MCF 10A (cell line): Measurements from ENCODE around the gene DCAF10. TPM values are rescaled to one million over a fixed set of nuclear protein-coding genes. Genes with fewer than 3 reads are reported as not detected.

Source experiments
- BruUV-seq: library from RNA; stranded (reverse); fragments of 400-500 nt; replicated peaks from 2 replicates; lab custom pipeline; 2021; lab: Mats Ljungman, UMichigan
- CTCF ChIA-PET: fragments of 300-600 bp; sonication (Branson Sonifier 250); formaldehyde crosslinking; extraction: SDS; loops from one replicate; lab custom pipeline; 2021; ENCODE audit warnings: antibody characterized with exemption, inconsistent platforms; lab: Yijun Ruan, JAX
- POLR2A ChIA-PET: fragments of 300-600, 350-650 bp; sonication (Branson Sonifier 250); formaldehyde crosslinking; extraction: SDS; loops from one replicate; lab custom pipeline; 2020; ENCODE audit warnings: antibody characterized with exemption, inconsistent platforms; lab: Yijun Ruan, JAX
- DNase-seq: peaks from one replicate; pipeline ENCODE4 v3.0.0-alpha.2; 2018; ENCODE audit not compliant: unreplicated experiment
- H3K27ac Mint-ChIP-seq: one replicate; pipeline ENCODE4 v1.8.0; 2022; ENCODE audit warnings: mild to moderate bottlenecking, low read depth, mixed read lengths; ENCODE audit not compliant: unreplicated experiment
- H3K27me3 Mint-ChIP-seq: one replicate; pipeline ENCODE4 v1.8.0; 2022; ENCODE audit warnings: mixed read lengths; ENCODE audit not compliant: insufficient read depth, unreplicated experiment
- H3K36me3 Mint-ChIP-seq: one replicate; pipeline ENCODE4 v1.8.0; 2022; ENCODE audit warnings: mild to moderate bottlenecking, moderate library complexity, mixed read lengths; ENCODE audit not compliant: insufficient read depth, unreplicated experiment
- H3K4me1 Mint-ChIP-seq: one replicate; pipeline ENCODE4 v1.8.0; 2022; ENCODE audit warnings: mixed read lengths; ENCODE audit not compliant: insufficient read depth, unreplicated experiment
- H3K4me3 Mint-ChIP-seq: one replicate; pipeline ENCODE4 v1.8.0; 2022; ENCODE audit warnings: mild to moderate bottlenecking, moderate library complexity, mixed read lengths; ENCODE audit not compliant: unreplicated experiment
- H3K9me3 Mint-ChIP-seq: one replicate; pipeline ENCODE4 v1.8.0; 2022; ENCODE audit warnings: mixed read lengths; ENCODE audit not compliant: unreplicated experiment
- intact Hi-C: fragments of 100-400 bp; cut with micrococcal nuclease; formaldehyde crosslinking; loops from 2 replicates; pipeline ENCODE4 v1.14.1; 2022
- total RNA-seq: library from RNA; stranded (reverse); gene quantifications from 2 replicates; pipeline ENCODE4 v1.2.3, GENCODE V29; 2022
- TF ChIP-seq, protein P1 (sequence below): fragments of 200-600 bp; IDR thresholded peaks from one replicate; pipeline ENCODE4 v1.8.0; 2022; ENCODE audit warnings: antibody characterized with exemption, mild to moderate bottlenecking; ENCODE audit not compliant: unreplicated experiment

Gene DCAF10
- total RNA-seq, 1 experiment from 2014 or later, result 49.4 TPM

DNA sequence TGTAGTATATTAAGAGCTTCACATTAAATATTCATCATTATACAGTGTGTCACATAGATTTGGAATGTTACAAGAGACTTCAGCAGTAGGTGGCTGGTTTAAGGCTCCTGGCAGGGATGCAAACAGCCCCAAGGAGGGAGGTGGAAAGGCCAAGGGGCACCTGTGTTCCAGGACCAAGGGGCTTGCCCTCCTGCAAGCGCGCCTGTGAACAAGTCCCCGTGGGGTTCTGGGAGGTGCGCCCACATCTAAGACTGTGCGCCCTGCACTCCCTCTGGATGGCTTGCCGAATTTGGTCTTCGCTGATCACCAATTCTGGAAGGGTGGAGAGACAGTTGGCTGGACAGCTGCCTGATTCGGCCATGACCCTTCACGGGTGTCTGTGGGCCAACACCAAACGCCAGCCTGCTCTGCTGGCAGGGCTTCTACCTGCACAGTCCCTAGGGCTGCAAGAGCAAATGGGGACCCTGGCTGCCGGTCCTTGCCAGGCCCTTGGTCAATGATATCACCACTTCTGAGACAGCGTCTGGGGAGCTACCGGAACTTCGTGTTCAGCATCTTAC lies 115.4 kb downstream of the DCAF10 start:
- ChIA-PET POLR2A (no interaction called here), CTCF (interaction anchor here (0.6 to 4.9 kb wide), 10 partner anchors 54 to 448 kb away, joined by 3 to 89 read pairs (median 4); partner anchors contain the start of gene SHB)
- intact Hi-C loops, result no loop called here
- H3K9me3 Mint-ChIP-seq, result no peaks in the 10 kb centered on the region
- no TSS peak for BruUV-seq
- H3K4me3 Mint-ChIP-seq, result no peak overlapping the region
- TF ChIP-seq, protein P1, sequence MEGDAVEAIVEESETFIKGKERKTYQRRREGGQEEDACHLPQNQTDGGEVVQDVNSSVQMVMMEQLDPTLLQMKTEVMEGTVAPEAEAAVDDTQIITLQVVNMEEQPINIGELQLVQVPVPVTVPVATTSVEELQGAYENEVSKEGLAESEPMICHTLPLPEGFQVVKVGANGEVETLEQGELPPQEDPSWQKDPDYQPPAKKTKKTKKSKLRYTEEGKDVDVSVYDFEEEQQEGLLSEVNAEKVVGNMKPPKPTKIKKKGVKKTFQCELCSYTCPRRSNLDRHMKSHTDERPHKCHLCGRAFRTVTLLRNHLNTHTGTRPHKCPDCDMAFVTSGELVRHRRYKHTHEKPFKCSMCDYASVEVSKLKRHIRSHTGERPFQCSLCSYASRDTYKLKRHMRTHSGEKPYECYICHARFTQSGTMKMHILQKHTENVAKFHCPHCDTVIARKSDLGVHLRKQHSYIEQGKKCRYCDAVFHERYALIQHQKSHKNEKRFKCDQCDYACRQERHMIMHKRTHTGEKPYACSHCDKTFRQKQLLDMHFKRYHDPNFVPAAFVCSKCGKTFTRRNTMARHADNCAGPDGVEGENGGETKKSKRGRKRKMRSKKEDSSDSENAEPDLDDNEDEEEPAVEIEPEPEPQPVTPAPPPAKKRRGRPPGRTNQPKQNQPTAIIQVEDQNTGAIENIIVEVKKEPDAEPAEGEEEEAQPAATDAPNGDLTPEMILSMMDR, result no peak
- peaks cover 17% of the 10 kb centered on the region for H3K36me3 Mint-ChIP-seq
- no peak for DNase-seq
- H3K27ac Mint-ChIP-seq, result peak overlapping the region; percentile 8
- H3K4me1 Mint-ChIP-seq, result peaks cover 8% of the 10 kb centered on the region
- no peaks in the 10 kb centered on the region for H3K27me3 Mint-ChIP-seq

DNA sequence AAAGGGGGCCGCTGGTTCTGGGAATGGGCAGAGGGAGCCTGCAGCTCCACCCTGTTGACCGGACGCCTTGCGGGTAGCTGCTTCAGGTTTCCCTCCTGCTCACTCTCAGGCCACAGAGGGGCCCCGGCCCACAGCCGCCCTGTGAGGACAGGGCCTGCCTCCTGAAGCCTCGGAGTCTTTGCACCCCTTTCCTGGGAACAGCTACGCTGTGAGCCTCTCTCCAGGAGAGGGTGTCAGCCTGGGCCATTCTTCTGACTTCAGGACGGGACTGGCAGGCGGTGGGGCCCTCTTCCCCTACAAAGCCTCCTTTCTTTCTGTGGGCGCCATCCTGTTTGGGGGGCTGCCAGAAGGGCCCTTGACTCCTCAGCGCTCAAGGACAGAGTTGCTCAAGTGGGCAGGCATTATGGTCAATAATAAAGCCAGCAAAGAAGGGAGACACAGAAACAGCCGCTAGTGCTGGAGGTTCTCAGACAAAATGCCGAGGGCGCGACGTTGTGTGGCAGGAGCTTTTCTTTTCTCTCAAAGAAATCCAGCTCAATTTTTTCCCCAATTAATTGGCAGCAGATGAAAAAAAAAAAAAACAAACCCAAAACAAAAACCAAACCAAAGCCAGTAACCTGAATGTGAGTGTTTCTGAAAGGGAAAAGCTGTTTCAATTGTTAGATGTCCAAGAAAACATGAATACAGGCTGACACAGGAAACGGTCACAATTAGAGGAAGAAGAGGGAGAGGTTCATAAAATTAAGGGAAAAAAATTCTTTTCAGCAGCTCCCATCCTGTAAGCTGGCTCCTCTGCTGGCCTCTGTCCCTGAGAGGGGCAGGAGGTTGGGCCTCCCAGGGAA lies 116.1 kb downstream of the DCAF10 start:
- no TSS peak for BruUV-seq
- no peaks in the 10 kb centered on the region for H3K9me3 Mint-ChIP-seq
- ChIA-PET POLR2A (interaction anchor here (0.8 kb wide), 1 partner anchor 8 kb away, joined by 4 read pairs; no protein-coding TSS in a partner anchor), CTCF (interaction anchor here (0.9 to 4.9 kb wide), 6 partner anchors 53 to 447 kb away, joined by 3 to 89 read pairs (median 8); no protein-coding TSS in a partner anchor)
- H3K4me3 Mint-ChIP-seq, result no peak overlapping the region
- peaks cover 15% of the 10 kb centered on the region for H3K4me1 Mint-ChIP-seq
- no peak for DNase-seq
- no peaks in the 10 kb centered on the region for H3K27me3 Mint-ChIP-seq
- TF ChIP-seq, protein P1, result no peak
- peaks cover 20% of the 10 kb centered on the region for H3K36me3 Mint-ChIP-seq
- no peak overlapping the region for H3K27ac Mint-ChIP-seq
- intact Hi-C loops, result no loop called here

Other genes with a start within 250 kb of the DCAF10 start
- 3.4 and 4.6 TPM in 2 replicates for gene FBXO10, start 224.4 kb upstream of the DCAF10 start, total RNA-seq
- gene TOMM5, start 208.2 kb upstream of the DCAF10 start, total RNA-seq, result 151 and 164 TPM in 2 replicates
- not detected in 2 replicates for gene FRMPD1, start 149.8 kb upstream of the DCAF10 start, total RNA-seq
- 4.9 and 6.9 TPM in 2 replicates for gene TRMT10B, start 47.0 kb upstream of the DCAF10 start, total RNA-seq
- 44.8 and 50.9 TPM in 2 replicates for gene EXOSC3, start 15.7 kb upstream of the DCAF10 start, total RNA-seq
- gene SLC25A51, start 103.3 kb downstream of the DCAF10 start, total RNA-seq, result 29.6 and 30.3 TPM in 2 replicates